Smooth muscle cell of the brain vasculature (primary cell): Measurements from ENCODE around the gene RAE1.

Experiments used
- DNase-seq: peaks from one replicate; pipeline ENCODE4 v3.0.0-alpha.2; 2012; ENCODE audit warnings: low read depth, low spot score

Gene RAE1

GRCh38 chr20:57387945-57388371 is 36.9 kb downstream of the RAE1 start:
- no peak for DNase-seq

- DNase-seq = no peak
These were observed 38.1 kb downstream of the RAE1 start for GRCh38 chr20:57388953-57389694.

GRCh38 chr20:57389695-57390603 is 38.9 kb downstream of the RAE1 start:
- DNase-seq = no peak

GRCh38 chr20:57390604-57391438 is 39.8 kb downstream of the RAE1 start, which contains the start of gene RBM38:
Gene RBM38, plus strand, starts transcription at chr20:57391396. Its CDS starts 186 bp downstream, at chr20:57391582.
- no peak for DNase-seq

GRCh38 chr20:57391439-57392301 is 40.6 kb downstream of the RAE1 start:
- no peak for DNase-seq

GRCh38 chr20:57392512-57393271 is 41.6 kb downstream of the RAE1 start:
- DNase-seq = no peak

GRCh38 chr20:57393321-57394120 is 42.5 kb downstream of the RAE1 start:
- no peak for DNase-seq

- DNase-seq = no peak
These were observed 43.3 kb downstream of the RAE1 start for GRCh38 chr20:57394121-57395082.

- DNase-seq = no peak
These were observed 44.3 kb downstream of the RAE1 start for GRCh38 chr20:57395111-57395966.

- no peak for DNase-seq
These were observed 45.3 kb downstream of the RAE1 start for GRCh38 chr20:57396212-57396983.

GRCh38 chr20:57396984-57397692 is 46.1 kb downstream of the RAE1 start:
- no peak for DNase-seq

GRCh38 chr20:57397693-57398108 is 46.6 kb downstream of the RAE1 start:
- DNase-seq = no peak

GRCh38 chr20:57398231-57398821 is 47.3 kb downstream of the RAE1 start:
- no peak for DNase-seq

GRCh38 chr20:57398901-57399535 is 48.0 kb downstream of the RAE1 start:
- DNase-seq = no peak
